Neural progenitor cell (in vitro differentiated cells): ENCODE measurements around the gene JPH3. TPM values are rescaled to one million over a fixed set of nuclear protein-coding genes. Genes with fewer than 3 reads are reported as not detected.

Source experiments
- DNase-seq: peaks from one replicate; pipeline ENCODE4 v3.0.0-alpha.2; 2016; ENCODE audit warnings: low spot score
- H2AFZ ChIP-seq: fragments of 200-600 bp; sonication (generic); replicated peaks from 2 replicates; pipeline ENCODE4 v1.6.1; 2016; ENCODE audit warnings: antibody characterized with exemption
- H3F3A ChIP-seq: fragments of 200-600 bp; sonication (generic); 2 replicates; pipeline ENCODE4 v1.6.1; 2016; ENCODE audit warnings: antibody characterized with exemption, low read depth
- H3K27ac ChIP-seq: fragments of 200-600 bp; sonication (generic); 2 replicates; pipeline ENCODE4 v1.5.1; 2016; ENCODE audit warnings: mild to moderate bottlenecking
- H3K27me3 ChIP-seq: fragments of 200-600 bp; sonication (generic); 2 replicates; pipeline ENCODE4 v1.6.1; 2016; ENCODE audit warnings: mild to moderate bottlenecking, moderate library complexity
- H3K36me3 ChIP-seq: fragments of 200-600 bp; sonication (generic); 2 replicates; pipeline ENCODE4 v1.5.1; 2016
- H3K4me1 ChIP-seq: fragments of 200-600 bp; sonication (generic); 2 replicates; pipeline ENCODE4 v1.6.1; 2016; ENCODE audit warnings: mixed run types
- H3K4me2 ChIP-seq: fragments of 200-600 bp; sonication (generic); 2 replicates; pipeline ENCODE4 v1.6.1; 2016
- H3K4me3 ChIP-seq: fragments of 200-600 bp; sonication (generic); 2 replicates; pipeline ENCODE4 v1.5.1; 2016
- H3K79me2 ChIP-seq: fragments of 200-600 bp; sonication (generic); 2 replicates; pipeline ENCODE4 v1.6.1; 2016; ENCODE audit warnings: low read depth
- H3K9ac ChIP-seq: fragments of 200-600 bp; sonication (generic); 2 replicates; pipeline ENCODE4 v1.6.1; 2016
- H3K9me3 ChIP-seq: fragments of 200-600 bp; sonication (generic); 2 replicates; pipeline ENCODE4 v1.5.1; 2016; ENCODE audit warnings: low read depth
- H4K20me1 ChIP-seq: fragments of 200-600 bp; sonication (generic); 2 replicates; pipeline ENCODE4 v1.6.1; 2016; ENCODE audit warnings: low read depth
- H3K27ac Mint-ChIP-seq: 3 replicates; pipeline ENCODE4 v1.8.0; 2021; ENCODE audit warnings: mixed read lengths
- H3K27me3 Mint-ChIP-seq: 2 replicates; pipeline ENCODE4 v1.8.0; 2022; ENCODE audit warnings: low read depth, mild to moderate bottlenecking, inconsistent platforms, moderate library complexity, mixed read lengths; ENCODE audit not compliant: insufficient read depth
- H3K36me3 Mint-ChIP-seq: 3 replicates; pipeline ENCODE4 v1.8.0; 2021; ENCODE audit warnings: mixed read lengths
- H3K4me1 Mint-ChIP-seq: 3 replicates; pipeline ENCODE4 v1.8.0; 2021; ENCODE audit warnings: mixed read lengths
- H3K4me3 Mint-ChIP-seq: 3 replicates; pipeline ENCODE4 v1.8.0; 2021; ENCODE audit warnings: mild to moderate bottlenecking, moderate library complexity, mixed read lengths
- H3K9me3 Mint-ChIP-seq: 3 replicates; pipeline ENCODE4 v1.8.0; 2020; ENCODE audit warnings: mixed read lengths
- CTCF ChIP-seq: fragments of 200-600 bp; sonication (generic); IDR thresholded peaks from 2 replicates; pipeline ENCODE4 v1.5.1; 2017; ENCODE audit warnings: antibody characterized with exemption, mild to moderate bottlenecking
- EZH2 ChIP-seq: fragments of 200-600 bp; sonication (generic); IDR thresholded peaks from 2 replicates; pipeline ENCODE4 v1.6.1; 2017; ENCODE audit warnings: antibody characterized with exemption, mild to moderate bottlenecking, moderate library complexity
- EZH2phosphoT487 ChIP-seq: fragments of 200-600 bp; sonication (generic); IDR thresholded peaks from 2 replicates; pipeline ENCODE4 v1.6.1; 2017; ENCODE audit warnings: antibody characterized with exemption
- total RNA-seq: library from RNA; depleted of rRNA; stranded (reverse); fragments of >200 nt; gene quantifications from 2 replicates; pipeline ENCODE4 v1.2.3, GENCODE V29; 2015; ENCODE audit warnings: low replicate concordance

The JPH3 gene
- total RNA-seq, 1 donor from 2014 or later = 7.1 TPM

DNA sequence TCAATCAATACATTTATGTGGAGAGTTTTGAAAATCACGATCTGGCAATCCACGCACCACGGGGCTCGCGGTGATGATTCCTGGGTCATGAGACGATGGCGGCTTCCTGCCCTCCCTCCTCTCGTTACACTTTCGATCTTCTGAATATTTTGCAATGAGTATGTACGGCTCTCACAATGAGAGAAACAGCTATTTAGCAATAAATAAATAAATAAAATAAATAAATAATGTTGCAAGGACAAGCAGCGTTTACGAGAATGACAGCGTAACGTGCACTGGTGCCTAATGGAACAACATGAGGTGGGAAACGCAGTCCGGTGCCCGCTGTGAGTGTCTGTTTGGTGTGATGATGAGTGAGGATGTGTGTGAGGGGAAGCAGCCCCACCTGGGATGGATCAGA, 46.7 kb upstream of the JPH3 start:
- TF ChIP-seq CTCF (no peak), EZH2phosphoT487 (no peak), EZH2 (no peak)
- DNase-seq = no peak
- H3K9ac ChIP-seq = no peak overlapping the region
- peaks cover 4% of the 10 kb centered on the region for H3F3A ChIP-seq
- Mint-ChIP-seq H3K9me3 (peaks cover 4% of the 10 kb centered on the region), H3K27me3 (peaks cover 10% of the 10 kb centered on the region), H3K4me1 (peaks cover 18% of the 10 kb centered on the region), H3K4me3 (no peak overlapping the region), H3K36me3 (no peaks in the 10 kb centered on the region), H3K27ac (no peak overlapping the region)
- no peaks in the 10 kb centered on the region for H3K27me3 ChIP-seq
- H4K20me1 ChIP-seq = no peaks in the 10 kb centered on the region
- H3K9me3 ChIP-seq = no peaks in the 10 kb centered on the region
- H2AFZ ChIP-seq = no peak overlapping the region
- no peak overlapping the region for H3K27ac ChIP-seq
- H3K4me3 ChIP-seq = no peak overlapping the region
- H3K4me2 ChIP-seq = no peak overlapping the region
- H3K4me1 ChIP-seq = peaks cover 11% of the 10 kb centered on the region
- H3K36me3 ChIP-seq = no peaks in the 10 kb centered on the region
- no peaks in the 10 kb centered on the region for H3K79me2 ChIP-seq

DNA sequence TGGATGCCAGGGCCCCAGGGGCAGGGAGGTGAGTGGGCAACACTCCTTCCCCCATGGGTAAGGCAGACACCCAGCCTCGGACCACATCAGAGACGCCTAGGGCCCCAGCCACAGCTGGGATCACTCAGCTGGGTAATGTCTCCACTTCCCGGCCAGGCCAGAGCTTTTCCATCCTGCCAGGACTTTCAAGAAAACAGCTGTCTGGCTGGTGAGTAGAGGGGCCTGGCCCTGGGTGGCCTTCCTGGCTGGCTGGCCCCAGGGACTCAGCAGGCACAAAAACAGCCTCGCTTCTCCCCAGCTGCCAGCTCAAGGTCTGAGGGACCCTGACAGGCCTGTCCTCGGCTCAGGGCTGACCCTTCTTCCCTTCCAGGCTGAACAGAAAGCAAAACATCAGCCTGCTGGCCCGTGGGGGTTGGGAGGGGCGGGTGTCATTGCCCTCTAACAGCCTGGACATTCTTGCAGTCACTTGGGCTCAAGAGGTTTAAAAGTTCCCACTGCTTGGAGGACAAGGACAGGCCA, 45.3 kb upstream of the JPH3 start:
- H3K9ac ChIP-seq = no peak overlapping the region
- no peak overlapping the region for H3K4me3 ChIP-seq
- peaks cover 11% of the 10 kb centered on the region for H3K4me1 ChIP-seq
- H3F3A ChIP-seq = peaks cover 4% of the 10 kb centered on the region
- peaks cover 21% of the 10 kb centered on the region for H3K4me1 Mint-ChIP-seq
- no peak overlapping the region for H3K27ac ChIP-seq
- no peaks in the 10 kb centered on the region for H3K27me3 ChIP-seq
- H3K9me3 ChIP-seq = no peaks in the 10 kb centered on the region
- no peak overlapping the region for H3K4me3 Mint-ChIP-seq
- no peaks in the 10 kb centered on the region for H3K79me2 ChIP-seq
- peak overlapping the region; percentile 28 for H3K27ac Mint-ChIP-seq
- TF ChIP-seq EZH2 = no peak
- TF ChIP-seq CTCF = no peak
- no peak for TF ChIP-seq EZH2phosphoT487
- no peak overlapping the region for H2AFZ ChIP-seq
- H3K36me3 Mint-ChIP-seq = no peaks in the 10 kb centered on the region
- no peaks in the 10 kb centered on the region for H3K36me3 ChIP-seq
- no peak overlapping the region for H3K4me2 ChIP-seq
- H4K20me1 ChIP-seq = no peaks in the 10 kb centered on the region
- peaks cover 12% of the 10 kb centered on the region for H3K27me3 Mint-ChIP-seq
- peaks cover 4% of the 10 kb centered on the region for H3K9me3 Mint-ChIP-seq
- no peak for DNase-seq

DNA sequence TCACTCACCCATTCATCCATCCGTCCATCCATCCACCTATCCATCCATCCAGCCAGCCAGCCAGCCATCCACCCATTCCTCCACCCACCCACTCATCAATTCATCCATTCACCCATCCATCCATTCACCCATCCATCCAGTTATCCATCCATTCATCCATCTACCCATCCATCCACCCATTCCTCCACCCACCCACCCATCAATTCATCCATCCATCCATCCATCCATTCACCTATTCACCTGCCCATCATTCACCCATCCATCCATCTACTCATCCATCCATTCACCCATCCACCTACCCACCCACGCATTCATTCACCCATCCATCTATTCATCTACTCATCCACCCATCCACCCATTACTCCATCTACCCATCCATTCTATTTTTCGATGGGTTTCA, 43.6 kb upstream of the JPH3 start:
- H3K9ac ChIP-seq = no peak overlapping the region
- no peak for TF ChIP-seq EZH2phosphoT487
- no peak for TF ChIP-seq EZH2
- TF ChIP-seq CTCF = no peak
- no peaks in the 10 kb centered on the region for H4K20me1 ChIP-seq
- H2AFZ ChIP-seq = no peak overlapping the region
- no peak overlapping the region for H3K27ac ChIP-seq
- Mint-ChIP-seq H3K4me3 (no peak overlapping the region), H3K27me3 (peaks cover 10% of the 10 kb centered on the region), H3K27ac (no peak overlapping the region), H3K4me1 (peaks cover 19% of the 10 kb centered on the region), H3K9me3 (peaks cover 7% of the 10 kb centered on the region), H3K36me3 (no peaks in the 10 kb centered on the region)
- no peaks in the 10 kb centered on the region for H3K27me3 ChIP-seq
- H3K36me3 ChIP-seq = no peaks in the 10 kb centered on the region
- no peaks in the 10 kb centered on the region for H3K9me3 ChIP-seq
- peaks cover 4% of the 10 kb centered on the region for H3F3A ChIP-seq
- H3K4me2 ChIP-seq = no peak overlapping the region
- no peak for DNase-seq
- no peak overlapping the region for H3K4me3 ChIP-seq
- H3K4me1 ChIP-seq = peaks cover 11% of the 10 kb centered on the region
- H3K79me2 ChIP-seq = no peaks in the 10 kb centered on the region
